GM12878 (cell line): ENCODE results near the gene PTPRD.

Source experiments
- BHLHE40 ChIP-seq, 2 experiments: fragments of 450-650 bp in 1 of 2; IDR thresholded peaks; 2 replicates each; pipeline ENCODE4 v1.6.1; 2011 to 2017; ENCODE audit warnings: low read depth in 2 of 2, borderline replicate concordance in 1 of 2, improper control_type of control experiment in 1 of 2, low read length in 1 of 2, mild to moderate bottlenecking in 1 of 2
- CBX3 ChIP-seq: fragments of 200-600 bp; sonication (generic); IDR thresholded peaks from 2 replicates; pipeline ENCODE4 v1.6.1; 2016; ENCODE audit warnings: low read depth, borderline replicate concordance
- CTCF ChIP-seq, 3 experiments: IDR thresholded peaks in 2 of 3; conservative IDR thresholded peaks in 1 of 3; 2 replicates each; pipeline ENCODE4 v1.5.1; 2011; ENCODE audit warnings: low read depth in 3 of 3, low read length in 3 of 3, mild to moderate bottlenecking in 3 of 3, control low read depth in 2 of 3, moderate library complexity in 2 of 3, inconsistent platforms in 1 of 3, mixed read lengths in 1 of 3; ENCODE audit not compliant: control insufficient read depth in 2 of 3, insufficient read depth in 1 of 3; ENCODE audit errors: extremely low read depth in 1 of 3
- EZH2 ChIP-seq: IDR thresholded peaks from 2 replicates; pipeline ENCODE4 v1.6.1; 2012; ENCODE audit warnings: low read depth, mild to moderate bottlenecking, control low read depth, inconsistent platforms, low read length, borderline replicate concordance; ENCODE audit not compliant: control insufficient read depth
- NFYB ChIP-seq: IDR thresholded peaks from 2 replicates; pipeline ENCODE4 v1.6.1; 2011; ENCODE audit warnings: low read depth, mild to moderate bottlenecking, low read length, improper control_type of control experiment, moderate library complexity; ENCODE audit not compliant: insufficient read depth
- POLR2A ChIP-seq: IDR thresholded peaks from 2 replicates; pipeline ENCODE4 v1.6.1; 2011; ENCODE audit warnings: low read depth, mild to moderate bottlenecking, low read length
- POLR2AphosphoS5 ChIP-seq: IDR thresholded peaks from 2 replicates; pipeline ENCODE4 v1.6.1; 2011; ENCODE audit warnings: mild to moderate bottlenecking, low read length, inconsistent platforms
- POU2F2 ChIP-seq: IDR thresholded peaks from 3 replicates; pipeline ENCODE4 v1.6.1; 2011; ENCODE audit warnings: low read depth, mild to moderate bottlenecking, low read length, borderline replicate concordance
- TAF1 ChIP-seq: IDR thresholded peaks from 2 replicates; pipeline ENCODE4 v1.6.1; 2011; ENCODE audit warnings: mild to moderate bottlenecking, low read depth, low read length, borderline replicate concordance
- TCF7 ChIP-seq: IDR thresholded peaks from 2 replicates; pipeline ENCODE4 v1.6.1; 2014; ENCODE audit warnings: antibody characterized with exemption, borderline replicate concordance

DNA sequence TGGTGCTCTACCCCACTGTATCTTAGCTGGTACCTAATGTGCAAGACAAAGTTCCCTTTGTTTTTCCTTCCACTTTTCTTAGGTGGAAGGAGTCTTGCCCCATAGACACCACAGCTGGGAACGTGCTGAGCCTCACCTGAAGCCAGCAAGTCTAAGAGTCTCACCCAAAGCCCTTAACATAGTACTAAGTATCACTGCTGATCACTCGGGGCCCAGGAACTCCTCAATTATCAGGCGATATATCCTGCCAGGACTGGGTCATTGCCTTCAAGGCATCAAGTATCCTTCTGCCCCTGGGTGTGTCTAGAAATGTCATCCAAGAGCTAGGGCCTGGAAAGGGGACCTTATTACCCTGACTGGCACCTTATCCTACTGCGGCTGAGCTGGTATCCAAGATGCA is 123.9 kb downstream of the PTPRD start:
- no peak for TF ChIP-seq POLR2A
- no peak for TF ChIP-seq BHLHE40 (IDR thresholded peaks at IDR 0.05; ENCODE audit: borderline replicate concordance in 1 of 2, low read depth in 2 of 2, low read length in 1 of 2)
- TF ChIP-seq TAF1 = no peak
- no peak for TF ChIP-seq TCF7
- no peak for TF ChIP-seq CBX3
- TF ChIP-seq EZH2 = no peak
- TF ChIP-seq CTCF (IDR thresholded peaks at IDR 0.05 in 2 of 3, conservative IDR thresholded peaks at IDR 0.05 in 1 of 3; ENCODE audit: control insufficient read depth in 2 of 3, extremely low read depth in 1 of 3, insufficient read depth in 1 of 3, low read depth in 3 of 3, low read length in 3 of 3) = no peak
- TF ChIP-seq POU2F2 = no peak
- no peak for TF ChIP-seq POLR2AphosphoS5
- no peak for TF ChIP-seq NFYB
